NB4 (cell line): ENCODE results near the gene SHFL.

ENCODE experiments used
- DNase-seq: peaks from one replicate; pipeline ENCODE4 v3.0.0; 2010; ENCODE audit warnings: low read depth
- H3K4me3 ChIP-seq: one replicate; pipeline ENCODE4 v1.5.1; 2011; ENCODE audit warnings: mild to moderate bottlenecking, low read depth, low read length, moderate library complexity
- CTCF ChIP-seq: IDR thresholded peaks from one replicate; pipeline ENCODE4 v1.5.1; 2012; ENCODE audit warnings: low read depth, low read length
- MAX ChIP-seq: IDR thresholded peaks from 2 replicates; pipeline ENCODE4 v1.6.1; 2011; ENCODE audit warnings: low read depth, low read length
- MYC ChIP-seq: IDR thresholded peaks from 2 replicates; pipeline ENCODE4 v1.6.1; 2011; ENCODE audit warnings: low read depth, low read length
- POLR2A ChIP-seq: IDR thresholded peaks from 2 replicates; pipeline ENCODE4 v1.6.1; 2011; ENCODE audit warnings: mild to moderate bottlenecking; ENCODE audit not compliant: insufficient read length; ENCODE audit errors: extremely low read depth

The SHFL gene

GRCh38 chr19:10141973-10142372 is 55.9 kb downstream of the SHFL start:
- H3K4me3 ChIP-seq: no peak overlapping the region
- no peak for DNase-seq
- TF ChIP-seq MYC (no peak), POLR2A (no peak), MAX (no peak), CTCF (no peak)
